Activated T-cell treated with anti-CD3 and anti-CD28 coated beads for 24 hours (primary cell): Measurements from ENCODE around the gene SLC12A9.
"Not testable (repeated sequence)": the region's sequence is repeated elsewhere in the genome, so short reads cannot be mapped to it uniquely, and the experiment has no call there.

Source experiments
- DNase-seq: peaks from one replicate; pipeline ENCODE4 v3.0.0-alpha.2; 2020; ENCODE audit warnings: low read depth

The SLC12A9 gene

DNA sequence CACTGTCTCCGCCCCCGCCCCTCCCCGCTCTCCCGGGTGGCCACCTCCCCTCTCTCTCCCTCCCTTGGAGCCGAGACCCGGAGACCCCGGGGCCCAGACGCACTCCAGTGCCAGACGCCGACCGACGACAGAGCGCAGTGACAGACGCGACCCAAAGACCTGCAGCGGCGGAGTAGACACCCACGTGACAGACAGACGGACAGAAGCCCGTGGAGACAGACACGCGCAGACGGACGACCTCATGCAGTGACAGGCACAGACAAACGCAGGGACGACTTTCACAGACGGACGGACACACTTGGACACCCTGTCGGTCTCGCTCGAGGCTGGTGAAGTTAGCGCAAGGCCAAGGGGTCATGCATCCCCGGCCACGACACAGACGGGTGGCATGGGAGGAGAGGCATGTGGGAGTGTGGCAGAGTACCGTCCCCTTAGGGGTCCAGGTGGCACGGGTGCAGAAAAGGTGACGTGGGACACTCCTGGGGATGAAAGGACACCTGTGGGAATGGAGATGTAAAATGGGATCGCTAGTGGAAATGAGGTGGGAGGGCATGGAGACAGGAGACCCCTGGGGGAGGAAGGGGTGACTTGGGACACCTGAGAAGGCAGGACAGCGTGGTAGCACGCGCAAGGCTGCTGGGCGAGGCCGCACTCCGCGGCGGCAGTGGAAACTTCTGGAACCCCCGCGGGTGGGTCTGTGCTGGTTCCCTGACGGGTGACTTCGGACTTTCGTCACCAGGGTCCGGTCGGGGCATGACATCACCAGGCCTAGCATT is 43.6 kb downstream of the SLC12A9 start:
- DNase-seq, result no peak

DNA sequence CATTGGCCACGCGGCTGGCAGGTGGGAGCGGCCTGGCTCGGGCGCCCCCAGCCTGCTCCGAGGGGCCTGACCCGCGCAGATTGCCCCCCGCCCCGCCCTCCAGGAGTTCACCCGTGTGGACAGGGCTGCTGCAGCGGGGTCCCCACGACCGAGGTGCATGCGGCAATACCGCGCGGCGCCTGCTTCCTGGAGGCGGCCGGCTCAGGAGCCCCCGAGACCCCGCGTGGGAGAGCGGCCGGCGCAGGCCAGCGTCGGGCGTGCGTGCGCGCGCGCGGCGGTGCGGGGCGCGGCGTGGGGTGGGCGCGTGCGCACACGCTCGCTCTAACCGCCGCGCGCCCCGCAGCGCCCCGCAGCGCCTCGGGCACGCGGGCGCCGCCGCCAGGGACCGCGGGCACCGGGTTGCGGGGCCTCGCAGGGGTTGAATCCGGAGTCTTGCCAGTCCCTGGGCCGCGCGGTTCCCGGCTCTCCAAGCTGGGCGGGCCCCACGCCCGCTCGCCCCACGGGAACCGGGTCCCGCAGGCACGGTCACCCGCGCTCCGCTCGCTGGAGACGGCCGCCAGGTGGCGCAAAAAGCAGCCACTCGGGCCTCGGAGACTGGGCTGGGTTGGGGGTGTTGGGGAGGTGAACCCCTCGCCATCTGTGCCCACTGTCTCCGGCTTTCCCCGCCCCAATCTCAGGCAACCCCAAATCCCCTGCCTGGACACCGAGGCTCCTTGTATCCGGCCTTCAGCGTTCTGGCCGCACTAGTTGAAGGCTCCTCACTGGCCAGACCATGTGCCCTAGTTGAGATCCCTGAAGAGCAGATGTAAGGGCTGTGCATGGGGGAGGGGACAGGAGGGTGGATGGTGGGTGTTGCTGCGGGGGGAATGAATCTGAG is 44.5 kb downstream of the SLC12A9 start:
- peak; percentile 58 for DNase-seq

DNA sequence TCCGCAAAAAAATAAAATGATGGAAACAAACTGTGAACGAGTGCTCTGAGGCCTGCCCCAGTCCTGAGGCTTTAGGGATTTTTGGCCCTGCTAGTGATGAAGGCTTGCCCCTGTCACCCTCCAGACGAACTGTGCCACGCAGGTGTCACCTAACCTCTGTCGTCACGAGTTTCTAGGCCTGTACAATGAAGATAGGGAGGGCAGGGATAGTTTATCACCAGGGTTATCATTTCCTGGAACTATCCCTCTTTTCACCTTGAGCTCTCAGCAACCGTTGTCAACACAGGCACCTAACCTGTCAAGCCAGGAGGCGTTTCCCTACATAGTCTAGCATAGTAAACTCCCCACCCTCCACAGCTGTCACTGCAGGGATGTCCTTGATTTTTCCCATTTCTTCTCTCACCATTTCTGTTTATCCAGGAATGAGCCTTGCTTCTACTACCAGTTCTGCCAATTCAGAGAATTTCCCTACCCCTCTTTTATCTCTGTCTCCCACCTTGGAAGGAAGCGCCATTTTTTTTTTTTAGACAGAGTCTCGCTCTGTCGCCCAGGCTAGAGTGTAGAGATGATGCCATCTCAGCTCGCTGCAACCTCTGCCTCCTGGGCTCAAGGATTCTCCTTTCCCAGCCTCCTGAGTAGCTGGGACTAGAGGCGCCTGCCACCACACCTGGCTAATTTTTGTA is 45.4 kb downstream of the SLC12A9 start:
- no peak for DNase-seq

GRCh38 chr7:100899432-100899831 is 46.9 kb downstream of the SLC12A9 start:
- no peak for DNase-seq

DNA sequence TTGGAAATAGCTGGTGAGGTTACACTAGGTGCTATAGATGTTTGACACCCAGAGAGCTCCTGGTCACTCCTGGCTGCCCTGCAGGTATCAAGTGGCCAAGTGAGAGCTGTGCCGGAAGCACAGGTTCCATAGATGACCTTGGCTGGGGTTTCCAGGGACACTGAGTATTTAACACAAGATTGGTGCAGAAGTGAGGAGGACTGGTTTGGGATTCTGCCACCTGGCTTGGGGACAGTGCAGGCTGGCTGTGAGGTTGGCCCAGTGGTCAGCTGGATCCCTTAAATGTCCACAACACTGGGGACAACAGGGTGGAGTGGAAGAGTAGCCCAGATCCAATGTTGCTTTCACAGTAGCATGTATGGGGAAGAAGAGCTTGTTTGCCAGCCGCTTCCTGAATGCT is 48.5 kb downstream of the SLC12A9 start:
- no peak for DNase-seq

GRCh38 chr7:100901921-100902332 is 49.4 kb downstream of the SLC12A9 start:
- no peak for DNase-seq

DNA sequence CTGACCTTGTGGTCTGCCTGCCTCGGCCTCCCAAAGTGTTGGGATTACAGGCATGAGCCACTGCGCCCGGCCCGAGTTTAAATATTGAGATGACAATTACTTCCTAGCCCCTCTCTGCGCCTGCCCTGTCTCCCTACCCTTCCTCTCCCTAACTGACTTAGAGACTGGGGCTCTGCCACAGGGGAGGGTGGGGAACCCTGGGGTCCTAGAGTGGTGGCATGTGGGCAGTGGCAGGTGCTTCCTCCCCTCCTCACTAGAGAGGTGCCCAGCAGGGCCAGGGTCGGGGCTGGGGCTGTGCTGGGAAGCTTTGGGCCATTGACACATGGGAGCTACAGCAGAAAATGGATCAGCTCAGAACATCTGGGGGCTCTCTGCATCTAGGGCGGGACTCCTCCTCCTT is 50.1 kb downstream of the SLC12A9 start:
- no peak for DNase-seq

- no peak for DNase-seq
These were observed 56.0 kb downstream of the SLC12A9 start for GRCh38 chr7:100908512-100908911.

DNA sequence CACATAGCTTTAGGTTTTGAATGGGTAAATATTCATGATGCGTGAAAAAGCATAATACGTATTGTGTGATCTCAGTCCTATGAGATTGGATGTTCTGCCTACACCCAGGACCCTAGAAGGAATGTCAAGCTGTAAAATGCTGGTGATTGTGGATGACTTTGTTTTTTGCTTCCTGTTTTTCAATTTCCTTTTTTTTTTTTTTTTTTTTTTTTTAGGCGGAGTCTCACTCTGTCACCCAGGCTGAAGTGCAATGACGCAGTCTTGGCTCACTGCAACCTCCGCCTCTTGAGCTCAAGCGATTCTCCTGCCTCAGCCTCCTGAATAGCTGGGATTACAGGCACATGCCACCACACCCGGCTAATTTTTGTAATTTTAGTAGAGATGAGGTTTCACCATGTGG is 57.9 kb downstream of the SLC12A9 start:
- DNase-seq, result not testable (repeated sequence)

GRCh38 chr7:100911484-100911883 is 59.0 kb downstream of the SLC12A9 start:
- no peak for DNase-seq

GRCh38 chr7:100914208-100914878 is 61.8 kb downstream of the SLC12A9 start:
- DNase-seq, result no peak

- no peak for DNase-seq
These were observed 62.5 kb downstream of the SLC12A9 start for GRCh38 chr7:100914879-100915447.
